ENCODE measurements around the gene CLASRP.

DNA sequence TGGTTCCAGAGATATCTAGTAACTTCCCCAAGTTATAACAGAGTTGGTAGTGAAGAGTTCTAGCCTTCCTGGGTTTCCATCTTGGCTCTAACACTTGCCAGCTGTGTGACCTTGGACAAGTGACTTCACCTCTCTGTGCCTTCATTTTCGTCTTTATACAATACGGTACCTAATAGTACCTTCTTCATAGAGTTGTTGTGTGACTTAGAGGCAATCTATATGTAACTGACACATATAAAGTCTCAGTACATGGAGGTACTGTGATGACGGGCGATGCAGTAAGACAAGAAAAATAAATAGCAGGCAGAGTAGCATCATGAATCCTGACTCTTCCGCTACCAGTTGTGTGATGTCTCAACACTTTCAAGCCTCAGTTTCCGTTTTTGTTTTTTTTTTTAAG lies 8.0 kb upstream of the CLASRP start:
- TF ChIP-seq, protein P1, sequence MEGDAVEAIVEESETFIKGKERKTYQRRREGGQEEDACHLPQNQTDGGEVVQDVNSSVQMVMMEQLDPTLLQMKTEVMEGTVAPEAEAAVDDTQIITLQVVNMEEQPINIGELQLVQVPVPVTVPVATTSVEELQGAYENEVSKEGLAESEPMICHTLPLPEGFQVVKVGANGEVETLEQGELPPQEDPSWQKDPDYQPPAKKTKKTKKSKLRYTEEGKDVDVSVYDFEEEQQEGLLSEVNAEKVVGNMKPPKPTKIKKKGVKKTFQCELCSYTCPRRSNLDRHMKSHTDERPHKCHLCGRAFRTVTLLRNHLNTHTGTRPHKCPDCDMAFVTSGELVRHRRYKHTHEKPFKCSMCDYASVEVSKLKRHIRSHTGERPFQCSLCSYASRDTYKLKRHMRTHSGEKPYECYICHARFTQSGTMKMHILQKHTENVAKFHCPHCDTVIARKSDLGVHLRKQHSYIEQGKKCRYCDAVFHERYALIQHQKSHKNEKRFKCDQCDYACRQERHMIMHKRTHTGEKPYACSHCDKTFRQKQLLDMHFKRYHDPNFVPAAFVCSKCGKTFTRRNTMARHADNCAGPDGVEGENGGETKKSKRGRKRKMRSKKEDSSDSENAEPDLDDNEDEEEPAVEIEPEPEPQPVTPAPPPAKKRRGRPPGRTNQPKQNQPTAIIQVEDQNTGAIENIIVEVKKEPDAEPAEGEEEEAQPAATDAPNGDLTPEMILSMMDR (IDR thresholded peaks at IDR 0.05) = no peak
- TF ChIP-seq POLR2A (IDR thresholded peaks at IDR 0.05) = no peak

Data from heart left ventricle (tissue), 13 donors.